Astrocyte (in vitro differentiated cells and primary cell): ENCODE results near the gene ELMO1. TPM values are rescaled to one million over a fixed set of nuclear protein-coding genes. Genes with fewer than 3 reads are reported as not detected.
A peak's percentile ranks its signal among the peaks of the same experiment; 100 is the strongest.

Source experiments
- DNase-seq: peaks from one replicate; pipeline ENCODE4 v3.0.0-alpha.2; 2010; ENCODE audit warnings: low read depth
- FAIRE-seq: peaks from 2 replicates; lab custom pipeline; 2011; peaks lifted over from hg19 to GRCh38; lab: Jason Lieb, UNC
- H2AFZ ChIP-seq: 2 replicates; pipeline ENCODE4 v1.6.0; 2012; ENCODE audit warnings: low read depth, low read length, inconsistent platforms
- H3K27ac ChIP-seq: 2 replicates; pipeline ENCODE4 v1.5.1; 2011; ENCODE audit warnings: low read depth, low read length, inconsistent platforms
- H3K27me3 ChIP-seq: 2 replicates; pipeline ENCODE4 v1.6.0; 2011; ENCODE audit warnings: low read length, inconsistent platforms; ENCODE audit not compliant: insufficient read depth
- H3K36me3 ChIP-seq: 2 replicates; pipeline ENCODE4 v1.5.1; 2011; ENCODE audit warnings: low read length, inconsistent platforms; ENCODE audit not compliant: insufficient read depth
- H3K4me1 ChIP-seq: 2 replicates; pipeline ENCODE4 v1.5.1; 2011; ENCODE audit warnings: low read length, inconsistent platforms; ENCODE audit not compliant: insufficient read depth
- H3K4me2 ChIP-seq: 2 replicates; pipeline ENCODE4 v1.6.0; 2012; ENCODE audit warnings: low read length, inconsistent platforms
- H3K4me3 ChIP-seq: 2 replicates; pipeline ENCODE4 v1.5.1; 2011; ENCODE audit warnings: low read depth, mild to moderate bottlenecking, low read length, inconsistent platforms; ENCODE audit not compliant: insufficient read depth
- H3K79me2 ChIP-seq: 2 replicates; pipeline ENCODE4 v1.6.0; 2012; ENCODE audit warnings: mild to moderate bottlenecking, low read length, inconsistent platforms; ENCODE audit not compliant: insufficient read depth
- H3K9ac ChIP-seq: 2 replicates; pipeline ENCODE4 v1.6.0; 2012; ENCODE audit warnings: mild to moderate bottlenecking, low read length, inconsistent platforms
- H3K9me3 ChIP-seq: 2 replicates; pipeline ENCODE4 v1.5.1; 2012; ENCODE audit warnings: low read depth, mild to moderate bottlenecking, low read length, inconsistent platforms; ENCODE audit not compliant: insufficient read depth
- H4K20me1 ChIP-seq: 2 replicates; pipeline ENCODE4 v1.6.0; 2012; ENCODE audit warnings: low read length, inconsistent platforms; ENCODE audit not compliant: insufficient read depth
- H3K27ac Mint-ChIP-seq: one replicate; pipeline ENCODE4 v1.8.0; 2021; ENCODE audit warnings: mild to moderate bottlenecking, mixed read lengths; ENCODE audit not compliant: unreplicated experiment
- H3K27me3 Mint-ChIP-seq: one replicate; pipeline ENCODE4 v1.8.0; 2021; ENCODE audit warnings: low read depth, mixed read lengths; ENCODE audit not compliant: unreplicated experiment
- H3K36me3 Mint-ChIP-seq: one replicate; pipeline ENCODE4 v1.8.0; 2021; ENCODE audit warnings: low read depth, mixed read lengths; ENCODE audit not compliant: unreplicated experiment
- H3K4me1 Mint-ChIP-seq: one replicate; pipeline ENCODE4 v1.8.0; 2021; ENCODE audit warnings: low read depth, mixed read lengths; ENCODE audit not compliant: unreplicated experiment
- H3K4me3 Mint-ChIP-seq: one replicate; pipeline ENCODE4 v1.8.0; 2021; ENCODE audit warnings: mild to moderate bottlenecking, moderate library complexity, mixed read lengths; ENCODE audit not compliant: unreplicated experiment
- H3K9me3 Mint-ChIP-seq: one replicate; pipeline ENCODE4 v1.8.0; 2021; ENCODE audit warnings: mild to moderate bottlenecking, mixed read lengths; ENCODE audit not compliant: unreplicated experiment
- CTCF ChIP-seq: IDR thresholded peaks from 2 replicates; pipeline ENCODE4 v1.5.1; 2011; ENCODE audit warnings: low read depth, mild to moderate bottlenecking, inconsistent platforms, low read length, moderate library complexity; ENCODE audit not compliant: insufficient read depth
- EZH2 ChIP-seq: IDR thresholded peaks from 2 replicates; pipeline ENCODE4 v1.6.1; 2012; ENCODE audit warnings: mild to moderate bottlenecking, low read length, inconsistent platforms; ENCODE audit not compliant: insufficient read depth
- total RNA-seq: library from RNA; stranded (reverse); gene quantifications from 2 replicates; pipeline ENCODE4 v1.2.1, GENCODE V29; 2021

ELMO1 gene
- total RNA-seq, 1 donor from 2014 or later = 20.4 TPM

- no peaks in the 10 kb centered on the region for H3K79me2 ChIP-seq
- Mint-ChIP-seq H3K36me3 (peaks cover 4% of the 10 kb centered on the region), H3K27me3 (no peaks in the 10 kb centered on the region), H3K4me3 (no peak overlapping the region), H3K4me1 (no peaks in the 10 kb centered on the region), H3K9me3 (no peaks in the 10 kb centered on the region), H3K27ac (no peak overlapping the region)
- no peak overlapping the region for H3K4me3 ChIP-seq
- H3K4me2 ChIP-seq = no peak overlapping the region
- no peaks in the 10 kb centered on the region for H3K9me3 ChIP-seq
- no peak overlapping the region for H3K9ac ChIP-seq
- no peak for TF ChIP-seq EZH2
- TF ChIP-seq CTCF = no peak
- DNase-seq = no peak
- H3K27me3 ChIP-seq = no peaks in the 10 kb centered on the region
- no peaks in the 10 kb centered on the region for H3K36me3 ChIP-seq
- no peaks in the 10 kb centered on the region for H4K20me1 ChIP-seq
- H3K27ac ChIP-seq = no peak overlapping the region
- H2AFZ ChIP-seq = no peak overlapping the region
- FAIRE-seq = no peak
- no peaks in the 10 kb centered on the region for H3K4me1 ChIP-seq
Measured at GRCh38 chr7:37006764-37007163, 441.9 kb downstream of the ELMO1 start.

- FAIRE-seq = no peak
- H3K27me3 ChIP-seq = no peaks in the 10 kb centered on the region
- no peak for TF ChIP-seq EZH2
- no peak for TF ChIP-seq CTCF
- no peak overlapping the region for H3K4me3 Mint-ChIP-seq
- no peak overlapping the region for H3K4me3 ChIP-seq
- H3K79me2 ChIP-seq = no peaks in the 10 kb centered on the region
- H2AFZ ChIP-seq = no peak overlapping the region
- no peaks in the 10 kb centered on the region for H3K36me3 ChIP-seq
- H3K4me1 Mint-ChIP-seq = peaks cover 4% of the 10 kb centered on the region
- H3K4me2 ChIP-seq = peak overlapping the region; percentile 49
- no peak overlapping the region for H3K27ac ChIP-seq
- H4K20me1 ChIP-seq = no peaks in the 10 kb centered on the region
- no peaks in the 10 kb centered on the region for H3K4me1 ChIP-seq
- H3K27me3 Mint-ChIP-seq = no peaks in the 10 kb centered on the region
- no peaks in the 10 kb centered on the region for H3K9me3 Mint-ChIP-seq
- no peaks in the 10 kb centered on the region for H3K9me3 ChIP-seq
- peaks cover 4% of the 10 kb centered on the region for H3K36me3 Mint-ChIP-seq
- DNase-seq = no peak
- no peak overlapping the region for H3K9ac ChIP-seq
- no peak overlapping the region for H3K27ac Mint-ChIP-seq
Measured at GRCh38 chr7:37000511-37000910, 448.2 kb downstream of the ELMO1 start.

GRCh38 chr7:36999626-37000485 lies 448.8 kb downstream of the ELMO1 start:
- Histone ChIP-seq H2AFZ (no peak overlapping the region), H3K27me3 (no peaks in the 10 kb centered on the region), H3K36me3 (no peaks in the 10 kb centered on the region), H3K79me2 (no peaks in the 10 kb centered on the region), H3K9ac (no peak overlapping the region), H3K4me1 (no peaks in the 10 kb centered on the region), H3K4me2 (peak overlapping the region; percentile 49), H3K9me3 (no peaks in the 10 kb centered on the region), H4K20me1 (no peaks in the 10 kb centered on the region), H3K27ac (no peak overlapping the region), H3K4me3 (no peak overlapping the region)
- TF ChIP-seq CTCF (no peak), EZH2 (no peak)
- Mint-ChIP-seq H3K9me3 (no peaks in the 10 kb centered on the region), H3K27me3 (no peaks in the 10 kb centered on the region), H3K4me3 (no peak overlapping the region), H3K27ac (no peak overlapping the region), H3K36me3 (peaks cover 4% of the 10 kb centered on the region), H3K4me1 (peaks cover 4% of the 10 kb centered on the region)
- DNase-seq = peak; percentile 44
- FAIRE-seq = no peak
